ENCODE measurements around the gene PRSS50.
A peak's percentile ranks its signal among the peaks of the same experiment; 100 is the strongest.
"Not testable (repeated sequence)": the region's sequence is repeated elsewhere in the genome, so short reads cannot be mapped to it uniquely, and the experiment has no call there.

The PRSS50 gene

DNA sequence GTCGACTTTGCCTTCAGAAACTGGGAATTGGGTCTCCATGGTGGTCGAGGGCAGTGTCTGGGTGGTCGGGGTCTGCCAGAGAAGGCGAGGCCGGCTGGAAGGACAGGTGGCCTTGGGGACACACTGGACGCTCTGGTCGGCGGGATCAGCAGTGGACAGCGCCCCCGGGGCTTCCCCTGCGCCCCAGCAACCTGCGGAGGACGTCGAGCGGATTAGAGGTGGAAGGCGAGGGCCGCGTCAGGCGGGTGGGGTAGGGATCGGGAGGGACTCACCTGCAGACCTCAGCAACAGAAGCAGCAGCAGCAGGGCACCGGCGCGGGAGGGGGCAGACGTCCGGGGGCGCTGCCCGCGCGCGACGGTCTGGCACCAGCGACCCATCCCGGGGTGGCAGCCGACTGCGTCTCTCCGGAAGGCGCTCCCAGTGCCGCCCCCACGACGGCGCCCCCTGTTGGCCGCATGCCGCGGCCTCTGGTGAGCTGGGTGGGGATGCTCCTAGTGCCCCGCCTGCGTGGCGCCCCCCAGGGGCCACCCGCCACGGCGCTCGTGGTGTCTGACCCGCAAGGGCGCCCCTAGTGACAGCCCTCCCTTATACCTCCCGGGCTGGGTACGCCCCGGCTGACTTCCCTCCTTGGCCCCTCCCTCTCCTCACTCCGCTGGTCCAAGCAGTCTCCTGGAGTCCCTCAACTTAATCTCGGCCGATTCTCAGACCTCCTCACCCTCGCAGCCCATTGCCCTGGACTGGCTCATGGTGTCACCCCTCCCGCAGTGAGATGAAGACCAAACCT lies at the start of gene PRSS50:
TSS of gene PRSS50 (minus strand) at position 423 of the 785 bp plus-strand sequence. CDS start at position 378, 45 bp downstream.
- H3K27ac ChIP-seq: no peak within 1 kb of the TSS
- TF ChIP-seq ZFX (IDR thresholded peaks at IDR 0.05): no peak
- TF ChIP-seq CTCF (conservative IDR thresholded peaks at IDR 0.05): peak; percentile 56

- H3K27ac ChIP-seq: no peak overlapping the region
- TF ChIP-seq ZFX (IDR thresholded peaks at IDR 0.05) (no peak), CTCF (conservative IDR thresholded peaks at IDR 0.05) (no peak)
Observed at GRCh38 chr3:46764206-46764605, 46.5 kb upstream of the PRSS50 start.

DNA sequence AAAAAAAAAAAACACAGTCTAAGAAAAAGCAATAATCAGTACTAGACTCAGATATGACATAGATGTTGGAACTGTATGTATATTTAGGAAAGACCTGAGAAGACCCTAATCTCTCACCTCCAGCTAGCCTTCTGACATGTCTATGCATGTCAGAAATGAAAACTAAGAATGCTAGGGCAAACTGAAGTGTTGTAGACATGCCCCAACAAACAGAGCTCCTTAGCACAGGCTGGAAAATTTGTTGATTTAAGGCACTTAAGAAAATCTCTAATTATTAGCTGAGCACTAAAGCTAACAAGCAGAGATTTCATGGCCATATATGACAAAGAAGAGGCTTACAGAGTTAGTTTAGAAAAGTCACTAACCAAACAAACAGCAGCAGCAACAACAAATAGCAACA lies 45.5 kb upstream of the PRSS50 start:
- no peak for TF ChIP-seq CTCF (conservative IDR thresholded peaks at IDR 0.05)
- TF ChIP-seq ZFX (IDR thresholded peaks at IDR 0.05): no peak
- no peak overlapping the region for H3K27ac ChIP-seq

DNA sequence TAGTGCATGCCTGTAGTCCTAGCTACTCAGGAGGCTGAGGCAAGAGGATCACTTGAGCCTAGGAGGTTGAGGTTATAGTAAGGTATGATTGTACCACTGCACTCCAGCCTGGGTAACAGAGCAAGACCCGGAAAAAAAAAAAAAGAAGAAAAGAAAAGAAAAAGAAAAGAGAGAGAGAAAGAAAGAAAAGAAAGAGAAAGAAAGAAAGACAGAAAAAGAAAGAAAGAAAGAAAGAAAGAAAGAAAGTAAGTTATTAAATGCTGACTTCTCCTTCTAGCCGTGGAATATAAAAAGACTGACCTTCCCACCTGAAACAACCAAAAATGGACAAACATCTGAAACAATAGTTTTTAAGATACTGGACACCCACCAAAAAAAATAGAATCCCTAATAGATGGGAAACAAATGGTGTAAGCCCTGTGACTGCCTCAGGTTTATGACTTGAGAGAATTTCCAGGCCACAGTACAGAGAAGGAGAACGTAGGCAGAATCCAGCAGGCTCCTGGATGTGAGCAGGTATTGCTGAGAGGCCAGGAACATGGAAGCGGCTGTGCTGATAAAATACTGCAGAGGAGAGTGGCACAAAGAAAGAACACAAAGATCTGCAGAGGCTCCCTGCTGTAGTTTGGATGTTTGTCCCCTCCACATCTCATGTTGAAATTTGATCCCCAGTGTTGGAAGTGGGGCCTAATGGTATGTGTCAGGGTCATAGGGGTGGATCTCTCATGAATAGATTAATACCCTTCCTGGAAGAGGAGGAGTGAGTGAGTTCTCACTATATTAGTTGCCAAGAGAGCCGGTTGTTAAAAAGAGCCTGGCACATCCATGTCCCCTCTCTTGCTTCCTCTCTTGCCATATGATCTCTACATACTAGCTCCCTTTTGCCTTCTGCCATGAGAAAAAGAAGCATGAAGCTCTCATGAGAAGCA lies 41.8 kb upstream of the PRSS50 start:
- H3K27ac ChIP-seq: no peak overlapping the region
- TF ChIP-seq CTCF (conservative IDR thresholded peaks at IDR 0.05) (no peak), ZFX (IDR thresholded peaks at IDR 0.05) (no peak)

DNA sequence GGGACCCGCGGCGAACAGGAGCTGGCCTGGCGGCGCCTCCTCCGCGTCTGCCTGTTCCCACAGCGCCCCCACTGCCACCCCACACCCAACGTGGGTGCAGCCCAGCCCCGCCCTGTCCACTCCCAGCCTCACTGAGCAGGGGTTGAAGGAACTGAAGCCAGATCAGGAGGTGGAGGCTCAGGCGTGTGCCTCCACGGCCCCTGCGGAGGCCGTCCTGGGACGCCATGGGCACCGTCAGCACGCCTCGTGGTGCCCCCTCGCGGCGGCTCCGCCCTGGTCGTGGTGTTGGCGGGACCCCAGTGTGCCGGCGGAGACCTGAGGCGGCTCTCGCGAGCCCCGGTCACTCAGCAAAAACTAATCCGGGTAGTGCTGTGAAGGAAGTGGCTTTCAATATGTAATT lies 39.0 kb upstream of the PRSS50 start:
- TF ChIP-seq ZFX (IDR thresholded peaks at IDR 0.05) (no peak), CTCF (conservative IDR thresholded peaks at IDR 0.05) (0 out of 2 replicates have a peak, but pooled peaks have one; percentile 16)
- H3K27ac ChIP-seq: no peak overlapping the region

- TF ChIP-seq ZFX (IDR thresholded peaks at IDR 0.05): no peak
- TF ChIP-seq CTCF (conservative IDR thresholded peaks at IDR 0.05): no peak
- H3K27ac ChIP-seq: no peak overlapping the region
Observed at GRCh38 chr3:46755646-46756045, 38.0 kb upstream of the PRSS50 start.

DNA sequence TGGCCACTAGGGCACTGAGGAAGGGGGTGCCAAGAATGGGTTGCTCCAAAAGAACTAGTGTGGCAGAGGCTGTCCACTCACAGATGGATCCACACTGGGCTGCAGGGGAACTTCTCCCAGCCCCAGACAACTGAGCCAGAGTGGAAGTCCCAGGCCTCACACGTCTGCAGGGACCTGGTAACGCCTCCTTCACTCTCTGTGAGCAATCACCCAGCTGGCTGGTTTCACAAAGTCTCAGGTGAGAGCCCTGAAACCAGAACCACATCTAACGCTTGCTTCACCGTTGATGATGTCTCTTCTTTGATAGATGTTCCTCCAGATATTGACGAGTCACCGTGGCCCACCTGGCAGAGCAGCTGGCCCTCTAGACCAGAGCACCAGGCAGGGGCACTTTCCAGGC lies 35.5 kb upstream of the PRSS50 start:
- H3K27ac ChIP-seq: not testable (repeated sequence)
